Testis (tissue), 3 donors: Measurements from ENCODE around the gene URB2. TPM values are rescaled to one million over a fixed set of nuclear protein-coding genes. Genes with fewer than 3 reads are reported as not detected.

Experiments
- DNase-seq: peaks from one replicate; pipeline ENCODE4 v3.0.0-alpha.2; 2019
- H3K27ac ChIP-seq, 2 donors: fragments of 200-600 bp; sonication (generic); one replicate each; pipeline ENCODE4 v1.5.1; 2019
- H3K27me3 ChIP-seq: fragments of 200-600 bp; sonication (generic); one replicate; pipeline ENCODE4 v1.5.1; 2019
- H3K36me3 ChIP-seq: fragments of 200-600 bp; sonication (generic); one replicate; pipeline ENCODE4 v1.5.1; 2017; ENCODE audit warnings: low read depth; ENCODE audit errors: missing control alignments
- H3K4me1 ChIP-seq: fragments of 200-600 bp; sonication (generic); one replicate; pipeline ENCODE4 v1.5.1; 2019
- H3K4me3 ChIP-seq, 2 donors: fragments of 200-600 bp; sonication (generic); one replicate each; pipeline ENCODE4 v1.5.1; 2017 to 2019
- H3K9me3 ChIP-seq: fragments of 200-600 bp; sonication (generic); one replicate; pipeline ENCODE4 v1.5.1; 2017
- POLR2A ChIP-seq: fragments of 450-650 bp; IDR thresholded peaks from one replicate; pipeline ENCODE4 v1.6.1; 2017; ENCODE audit warnings: antibody characterized with exemption, mild to moderate bottlenecking, moderate library complexity
- WGBS, 2 donors: methylation state at CpG; one replicate each; pipeline ENCODE4 v1.1.5; 2018; 5-methylcytosine and 5-hydroxymethylcytosine counted together
- intact Hi-C: fragments of 100-400 bp; cut with DNase I; formaldehyde crosslinking; loops from one replicate; pipeline ENCODE4 v1.15.1; 2023; ENCODE audit warnings: low total_unique reads
- polyA plus RNA-seq: library from polyadenylated mRNA; stranded (reverse); fragments of 350-450 nt; fragmentation: Illumina TruSeq; extraction: RNeasy Lipid Tissue Mini Kit (QIAGEN cat#74804); gene quantifications from one replicate; pipeline ENCODE4 v1.2.3, GENCODE V29; 2014; ENCODE audit warnings: low read depth, low replicate concordance; ENCODE audit not compliant: insufficient read depth
- total RNA-seq, 2 donors: library from RNA; depleted of rRNA; stranded (reverse); fragments of >200 nt; gene quantifications; one replicate each; pipeline ENCODE4 v1.2.3, GENCODE V29; 2016
- TF ChIP-seq, protein P1 (sequence below), 3 experiments: fragments of 450-650 bp in 2 of 3; fragments of 200-600 bp in 1 of 3; sonication (generic) in 1 of 3; IDR thresholded peaks; one replicate each; pipeline ENCODE4 v1.5.1; 2016 to 2019; ENCODE audit warnings: antibody characterized with exemption in 3 of 3, mild to moderate bottlenecking in 2 of 3, moderate library complexity in 1 of 3

Gene URB2
- total and polyA plus RNA-seq, 3 donors from 2014 or later, result 15.9 to 18.8 (median 18.7) TPM

DNA sequence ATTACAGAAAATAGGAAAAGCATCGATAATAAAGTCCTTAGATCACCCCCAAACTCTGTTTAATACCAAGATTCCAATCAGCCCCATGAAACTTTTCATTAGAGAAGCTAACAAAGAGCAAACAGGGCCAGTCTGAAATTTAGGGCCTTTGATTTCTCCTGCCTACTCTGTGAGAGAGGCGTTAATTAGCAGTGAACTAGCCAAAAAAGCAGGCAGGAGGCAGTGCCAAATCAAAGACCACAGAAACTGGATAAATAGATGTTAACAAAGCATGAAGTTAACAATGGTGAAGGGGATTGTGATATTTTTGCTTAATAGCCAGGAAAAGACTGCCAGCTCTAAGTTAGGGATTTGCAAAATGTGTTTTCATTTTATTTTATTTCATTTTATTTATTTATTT lies 11.3 kb upstream of the URB2 start:
- no peak overlapping the region for H3K27ac ChIP-seq
- no peak for DNase-seq
- no peaks in the 10 kb centered on the region for H3K9me3 ChIP-seq
- no peaks in the 10 kb centered on the region for H3K4me1 ChIP-seq
- H3K36me3 ChIP-seq, result no peaks in the 10 kb centered on the region
- WGBS, 2 donors, result 93 to 97% methylated on average over 2 of the region's 2 CpGs
- no peaks in the 10 kb centered on the region for H3K27me3 ChIP-seq
- TF ChIP-seq POLR2A, result no peak
- TF ChIP-seq, protein P1, sequence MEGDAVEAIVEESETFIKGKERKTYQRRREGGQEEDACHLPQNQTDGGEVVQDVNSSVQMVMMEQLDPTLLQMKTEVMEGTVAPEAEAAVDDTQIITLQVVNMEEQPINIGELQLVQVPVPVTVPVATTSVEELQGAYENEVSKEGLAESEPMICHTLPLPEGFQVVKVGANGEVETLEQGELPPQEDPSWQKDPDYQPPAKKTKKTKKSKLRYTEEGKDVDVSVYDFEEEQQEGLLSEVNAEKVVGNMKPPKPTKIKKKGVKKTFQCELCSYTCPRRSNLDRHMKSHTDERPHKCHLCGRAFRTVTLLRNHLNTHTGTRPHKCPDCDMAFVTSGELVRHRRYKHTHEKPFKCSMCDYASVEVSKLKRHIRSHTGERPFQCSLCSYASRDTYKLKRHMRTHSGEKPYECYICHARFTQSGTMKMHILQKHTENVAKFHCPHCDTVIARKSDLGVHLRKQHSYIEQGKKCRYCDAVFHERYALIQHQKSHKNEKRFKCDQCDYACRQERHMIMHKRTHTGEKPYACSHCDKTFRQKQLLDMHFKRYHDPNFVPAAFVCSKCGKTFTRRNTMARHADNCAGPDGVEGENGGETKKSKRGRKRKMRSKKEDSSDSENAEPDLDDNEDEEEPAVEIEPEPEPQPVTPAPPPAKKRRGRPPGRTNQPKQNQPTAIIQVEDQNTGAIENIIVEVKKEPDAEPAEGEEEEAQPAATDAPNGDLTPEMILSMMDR (IDR thresholded peaks at IDR 0.05), result no peak
- H3K4me3 ChIP-seq, result no peak overlapping the region
- intact Hi-C loops, result no loop called here

- no peak overlapping the region for H3K4me3 ChIP-seq
- no peaks in the 10 kb centered on the region for H3K4me1 ChIP-seq
- no peaks in the 10 kb centered on the region for H3K36me3 ChIP-seq
- DNase-seq, result no peak
- intact Hi-C loops, result no loop called here
- no peaks in the 10 kb centered on the region for H3K9me3 ChIP-seq
- H3K27me3 ChIP-seq, result no peaks in the 10 kb centered on the region
- WGBS, 2 donors, result 92 to 94% methylated on average over 11 of the region's 11 CpGs
- no peak for TF ChIP-seq POLR2A
- TF ChIP-seq, protein P1 (IDR thresholded peaks at IDR 0.05), result no peak
- H3K27ac ChIP-seq, result no peak overlapping the region
Observed at GRCh38 chr1:229617351-229618100, 8.5 kb upstream of the URB2 start.

DNA sequence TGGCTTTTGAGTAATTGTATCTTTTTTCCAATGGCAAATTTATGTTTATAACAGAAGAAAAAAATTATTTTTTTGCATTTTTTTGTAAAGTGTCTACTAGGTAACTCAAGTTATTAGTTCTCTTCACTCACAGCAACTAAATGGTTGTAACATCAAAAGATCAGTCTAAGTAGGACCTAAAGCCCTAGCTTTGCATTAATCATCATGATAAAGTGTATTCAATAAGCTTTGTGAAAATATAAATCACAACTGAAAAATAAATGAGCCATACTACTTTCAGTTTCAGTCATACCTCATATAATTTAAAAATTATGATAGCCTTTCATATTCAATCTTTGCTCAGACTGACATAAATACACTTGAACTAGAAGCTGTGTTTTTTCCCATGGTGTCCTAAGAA lies 7.0 kb upstream of the URB2 start:
- DNase-seq, result no peak
- H3K27ac ChIP-seq, result no peak overlapping the region
- TF ChIP-seq, protein P1 (IDR thresholded peaks at IDR 0.05), result no peak
- no peak for TF ChIP-seq POLR2A
- H3K27me3 ChIP-seq, result no peaks in the 10 kb centered on the region
- H3K4me1 ChIP-seq, result peaks cover 3% of the 10 kb centered on the region
- H3K36me3 ChIP-seq, result no peaks in the 10 kb centered on the region
- no peak overlapping the region for H3K4me3 ChIP-seq
- H3K9me3 ChIP-seq, result no peaks in the 10 kb centered on the region
- intact Hi-C loops, result no loop called here

GRCh38 chr1:229619614-229620013 lies 6.4 kb upstream of the URB2 start:
- no peak for DNase-seq
- H3K27ac ChIP-seq, result no peak overlapping the region
- no peak for TF ChIP-seq POLR2A
- TF ChIP-seq, protein P1 (IDR thresholded peaks at IDR 0.05), result no peak
- no peaks in the 10 kb centered on the region for H3K36me3 ChIP-seq
- H3K27me3 ChIP-seq, result no peaks in the 10 kb centered on the region
- no peak overlapping the region for H3K4me3 ChIP-seq
- intact Hi-C loops, result no loop called here
- 89 to 94% methylated on average over 5 of the region's 5 CpGs for WGBS, 2 donors
- H3K4me1 ChIP-seq, result peaks cover 9% of the 10 kb centered on the region
- H3K9me3 ChIP-seq, result no peaks in the 10 kb centered on the region

- DNase-seq, result no peak
- H3K27me3 ChIP-seq, result no peaks in the 10 kb centered on the region
- no peaks in the 10 kb centered on the region for H3K9me3 ChIP-seq
- no peak overlapping the region for H3K4me3 ChIP-seq
- 52 to 56% methylated on average over 3 of the region's 3 CpGs for WGBS, 2 donors
- H3K36me3 ChIP-seq, result no peaks in the 10 kb centered on the region
- intact Hi-C loops, result no loop called here
- no peak for TF ChIP-seq POLR2A
- TF ChIP-seq, protein P1 (IDR thresholded peaks at IDR 0.05), result no peak
- H3K4me1 ChIP-seq, result peaks cover 12% of the 10 kb centered on the region
- no peak overlapping the region for H3K27ac ChIP-seq
Observed at GRCh38 chr1:229620876-229621275, 5.2 kb upstream of the URB2 start.
